ENCODE data around the gene NUBP2.

Gene NUBP2

GRCh38 chr16:1776672-1776955, 6.1 kb upstream of the NUBP2 start:
- Mint-ChIP-seq H3K9me3 (no peaks in the 10 kb centered on the region), H3K4me3 (peak overlapping the region in 2 of 3 experiments; percentile 40 to 42), H3K27ac (no peak overlapping the region), H3K36me3 (ENCODE audit: low read depth) (no peaks in the 10 kb centered on the region), H3K4me1 (peaks cover 12% of the 10 kb centered on the region), H3K27me3 (ENCODE audit: low read depth) (no peaks in the 10 kb centered on the region)
- TF ChIP-seq CTCF (IDR thresholded peaks at IDR 0.05; ENCODE audit: unreplicated experiment in 3 of 3) = no peak

DNA sequence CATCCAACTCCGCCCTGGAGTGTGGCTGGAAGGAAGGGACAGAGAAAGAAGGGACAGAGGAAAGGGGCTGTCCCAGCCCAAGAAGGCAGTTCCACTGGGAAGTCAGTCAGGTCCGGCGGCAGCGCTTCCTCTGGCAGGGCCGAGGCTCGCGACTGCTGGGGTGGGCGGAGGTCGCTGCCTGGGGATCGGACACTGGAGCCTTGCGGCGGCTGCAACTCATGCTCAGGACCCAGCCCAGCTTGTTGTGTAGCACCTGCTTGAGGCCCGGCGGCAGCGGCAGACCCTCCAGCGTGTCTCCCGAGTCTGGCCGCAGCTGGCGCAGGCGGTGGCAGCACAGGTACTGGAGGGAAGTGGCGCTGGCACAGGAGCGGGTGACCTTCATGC, 5.8 kb upstream of the NUBP2 start:
- H3K4me3 Mint-ChIP-seq = peak overlapping the region in 2 of 3 experiments; percentile 40 to 42
- H3K9me3 Mint-ChIP-seq = no peaks in the 10 kb centered on the region
- no peaks in the 10 kb centered on the region for H3K27me3 Mint-ChIP-seq (ENCODE audit: low read depth)
- peaks cover 8% of the 10 kb centered on the region for H3K4me1 Mint-ChIP-seq
- H3K36me3 Mint-ChIP-seq (ENCODE audit: low read depth) = no peaks in the 10 kb centered on the region
- no peak for TF ChIP-seq CTCF (IDR thresholded peaks at IDR 0.05; ENCODE audit: unreplicated experiment in 3 of 3)
- H3K27ac Mint-ChIP-seq = no peak overlapping the region

- no peak overlapping the region for H3K27ac Mint-ChIP-seq
- TF ChIP-seq CTCF (IDR thresholded peaks at IDR 0.05; ENCODE audit: unreplicated experiment in 3 of 3) = no peak
- no peaks in the 10 kb centered on the region for H3K9me3 Mint-ChIP-seq
- no peaks in the 10 kb centered on the region for H3K27me3 Mint-ChIP-seq (ENCODE audit: low read depth)
- H3K36me3 Mint-ChIP-seq (ENCODE audit: low read depth) = no peaks in the 10 kb centered on the region
- peaks cover 4% of the 10 kb centered on the region for H3K4me1 Mint-ChIP-seq
- H3K4me3 Mint-ChIP-seq = no peak overlapping the region
Measured at GRCh38 chr16:1777375-1778199, 5.2 kb upstream of the NUBP2 start.

- no peaks in the 10 kb centered on the region for H3K36me3 Mint-ChIP-seq (ENCODE audit: low read depth)
Measured at GRCh38 chr16:1778200-1779179, 4.3 kb upstream of the NUBP2 start.

GRCh38 chr16:1779234-1779701, 3.5 kb upstream of the NUBP2 start:
- no peaks in the 10 kb centered on the region for H3K9me3 Mint-ChIP-seq
- H3K27ac Mint-ChIP-seq = no peak overlapping the region
- peaks cover 9% of the 10 kb centered on the region for H3K4me1 Mint-ChIP-seq
- H3K36me3 Mint-ChIP-seq (ENCODE audit: low read depth) = no peaks in the 10 kb centered on the region
- H3K4me3 Mint-ChIP-seq = peak overlapping the region; percentile 17 to 43 (median 26)
- TF ChIP-seq CTCF (IDR thresholded peaks at IDR 0.05; ENCODE audit: unreplicated experiment in 3 of 3) = no peak
- H3K27me3 Mint-ChIP-seq (ENCODE audit: low read depth) = no peaks in the 10 kb centered on the region

More at GRCh38 chr16:1778200-1779179, 4.3 kb upstream of the NUBP2 start:
- Mint-ChIP-seq H3K27ac (no peak overlapping the region), H3K4me1 (peaks cover 9% of the 10 kb centered on the region), H3K27me3 (ENCODE audit: low read depth) (no peaks in the 10 kb centered on the region), H3K9me3 (no peaks in the 10 kb centered on the region), H3K4me3 (peak overlapping the region; percentile 19 to 43 (median 26))
- TF ChIP-seq CTCF (IDR thresholded peaks at IDR 0.05; ENCODE audit: unreplicated experiment in 3 of 3) = no peak

Data from nephron (organoid).